NT2/D1 (cell line): ENCODE data around the gene OPN4.

ENCODE experiments used
- SUZ12 ChIP-seq: IDR thresholded peaks from 2 replicates; pipeline ENCODE4 v1.6.1; 2011; ENCODE audit not compliant: insufficient read length, insufficient read depth; ENCODE audit errors: extremely low read depth
- YY1 ChIP-seq: IDR thresholded peaks from 2 replicates; pipeline ENCODE4 v1.6.1; 2011; ENCODE audit not compliant: insufficient read length, insufficient read depth

- no peak for TF ChIP-seq YY1
- no peak for TF ChIP-seq SUZ12
These were observed 44.0 kb downstream of the OPN4 start for GRCh38 chr10:86698207-86698940.
